Muscle of back (tissue), 11 donors: ENCODE measurements around the gene ELMO1. TPM values are rescaled to one million over a fixed set of nuclear protein-coding genes. Genes with fewer than 3 reads are reported as not detected.

Experiments
- DNase-seq, 3 donors: peaks; one replicate each; pipeline versions ENCODE4 v3.0.0 to v3.0.0-alpha.2; 2013
- polyA plus RNA-seq, 10 donors: library from polyadenylated mRNA; unstranded; fragments of 120-200 nt; gene quantifications; one replicate each; pipeline ENCODE4 v1.2.1, GENCODE V29; 2013; ENCODE audit not compliant: insufficient read length in 10 of 10

Gene ELMO1
- polyA plus RNA-seq, 10 donors: 21.2 to 37.4 (median 26.8) TPM

- DNase-seq: no peak
Measured at GRCh38 chr7:37410305-37411229, 38.1 kb downstream of the ELMO1 start.

DNA sequence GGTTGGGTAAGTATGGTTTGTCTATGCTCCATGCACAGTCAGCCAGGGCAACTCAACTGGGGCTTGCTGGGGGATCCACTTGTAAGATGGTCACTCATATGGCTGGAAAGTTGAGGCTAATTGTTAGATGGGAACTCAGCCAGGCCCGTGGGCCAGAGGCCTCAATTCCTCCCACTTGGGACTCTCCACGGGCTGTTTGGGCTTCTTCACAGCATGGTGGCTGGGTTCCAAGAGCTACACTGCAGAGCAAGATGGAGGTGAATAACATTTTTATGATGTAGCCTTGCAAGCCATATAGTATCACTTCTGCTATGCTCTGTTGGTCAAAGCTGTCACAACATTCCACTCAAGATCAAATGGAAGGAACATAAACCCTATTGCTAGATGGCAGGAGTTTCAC, 39.2 kb downstream of the ELMO1 start:
- peak in 1 of 3 donors; percentile 44 for DNase-seq

GRCh38 chr7:37408291-37409228, 40.1 kb downstream of the ELMO1 start:
- no peak for DNase-seq

GRCh38 chr7:37405603-37406122, 43.0 kb downstream of the ELMO1 start:
- no peak for DNase-seq

- no peak for DNase-seq
Measured at GRCh38 chr7:37405128-37405527, 43.5 kb downstream of the ELMO1 start.

- no peak for DNase-seq
Measured at GRCh38 chr7:37399876-37400421, 48.7 kb downstream of the ELMO1 start.

- no peak for DNase-seq
Measured at GRCh38 chr7:37398403-37398802, 50.3 kb downstream of the ELMO1 start.

DNA sequence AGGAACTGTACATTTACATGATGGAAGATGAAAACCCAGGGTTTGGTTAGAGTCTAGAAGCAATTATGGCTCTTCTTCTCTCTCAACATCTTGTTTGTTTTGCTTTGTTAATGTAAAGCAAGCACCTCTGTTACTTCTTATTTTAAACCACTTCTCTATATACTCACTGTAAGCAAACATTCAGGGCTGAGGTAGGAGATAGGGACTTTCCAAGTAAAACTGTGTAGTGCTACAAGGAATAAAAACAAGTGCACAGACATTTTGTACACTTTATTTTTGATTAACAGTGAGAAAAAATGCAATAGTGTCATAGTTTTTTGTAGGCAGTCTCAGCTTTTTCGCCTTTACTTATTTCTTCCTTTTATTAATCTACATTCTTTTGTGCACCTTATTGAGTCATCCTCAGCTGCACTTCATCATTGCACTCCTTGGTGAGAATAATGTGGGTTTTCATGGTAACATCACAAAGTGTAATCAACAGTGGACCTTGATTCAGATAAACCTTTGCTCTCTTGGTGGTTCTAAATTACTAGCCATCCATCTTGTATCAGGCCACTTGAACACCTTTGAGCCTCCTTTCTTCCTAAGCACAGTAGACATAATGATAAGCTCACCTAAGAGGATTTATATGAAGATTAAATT, 52.9 kb downstream of the ELMO1 start:
- no peak for DNase-seq

DNA sequence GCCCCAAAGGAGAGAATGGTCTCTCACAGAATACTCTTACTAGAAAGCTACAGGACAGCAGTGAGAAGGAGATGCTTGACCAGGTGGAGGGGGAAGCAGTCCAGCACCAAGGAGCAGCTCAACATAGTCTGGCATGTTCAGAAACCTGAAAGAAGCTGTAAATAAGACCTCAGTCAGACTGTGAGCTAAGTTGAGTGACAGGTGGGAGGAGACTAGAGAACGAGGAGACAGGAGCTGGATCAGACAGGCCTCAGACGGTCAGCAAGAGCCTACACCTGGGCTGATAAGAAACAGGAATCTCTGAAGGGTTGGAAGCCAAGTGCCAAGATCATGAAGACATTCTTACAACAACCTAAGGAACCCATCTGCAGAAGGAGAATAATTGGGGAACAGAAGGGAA, 54.5 kb downstream of the ELMO1 start:
- DNase-seq: no peak

DNA sequence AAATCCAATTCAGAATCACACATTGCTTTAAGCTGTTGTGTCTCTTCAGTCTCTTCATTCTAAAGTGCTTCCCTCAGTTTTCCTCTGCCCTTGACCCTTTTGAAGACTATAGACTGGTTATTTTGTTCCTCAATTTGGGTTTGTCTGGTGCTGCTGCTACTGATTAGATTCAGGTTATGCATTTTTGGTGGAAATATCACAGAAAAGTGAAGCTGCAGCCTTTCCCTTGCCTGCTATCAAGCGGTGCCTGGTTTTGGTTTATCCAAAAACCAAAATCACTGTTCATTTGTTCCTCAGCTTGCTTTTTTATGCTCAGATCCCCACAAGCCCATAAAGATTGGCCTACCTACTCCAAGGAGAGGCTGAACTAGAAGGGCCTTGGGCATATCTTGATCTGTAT, 55.2 kb downstream of the ELMO1 start:
- no peak for DNase-seq

DNA sequence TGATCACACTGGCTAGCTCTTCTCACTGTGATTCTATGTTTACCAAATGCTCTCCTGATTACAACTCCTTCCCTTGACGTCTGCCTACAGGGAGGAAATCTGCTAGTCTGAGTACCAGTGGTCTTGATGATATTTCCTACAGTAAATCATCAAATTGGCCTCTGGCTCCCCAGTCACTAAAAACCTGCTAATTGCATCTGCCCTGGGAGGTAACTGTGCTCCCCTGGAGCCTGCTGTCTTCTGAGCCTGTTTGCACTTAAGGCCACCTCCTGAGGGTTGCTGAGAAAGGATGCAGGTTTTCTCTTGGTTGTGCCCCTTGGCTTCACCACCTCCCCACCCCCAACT, 56.0 kb downstream of the ELMO1 start:
- no peak for DNase-seq

GRCh38 chr7:37391791-37392672, 56.6 kb downstream of the ELMO1 start:
- DNase-seq: peak in 1 of 3 donors; percentile 20

DNA sequence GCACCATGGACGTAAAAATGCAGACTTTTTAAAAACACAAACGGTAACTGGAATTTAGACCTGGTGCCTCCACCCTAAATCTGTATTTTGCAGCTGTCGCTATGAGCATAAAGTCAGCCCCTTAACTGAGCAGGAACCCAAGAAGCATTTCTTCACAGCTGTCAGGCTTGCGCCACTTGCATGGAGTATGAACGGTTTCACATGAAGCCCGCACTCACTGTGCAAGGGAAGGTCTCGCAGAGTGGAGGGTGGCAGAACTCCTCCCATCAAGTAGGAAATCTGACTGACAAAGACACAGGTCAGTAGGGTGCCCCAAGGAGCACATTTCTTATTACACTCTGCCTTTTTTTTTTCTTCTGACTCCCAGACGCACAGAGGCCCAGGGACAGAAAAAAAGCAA, 58.5 kb downstream of the ELMO1 start:
- DNase-seq: peak in 2 of 3 donors; percentile 27 to 51

GRCh38 chr7:37388811-37389210, 59.9 kb downstream of the ELMO1 start:
- no peak for DNase-seq

DNA sequence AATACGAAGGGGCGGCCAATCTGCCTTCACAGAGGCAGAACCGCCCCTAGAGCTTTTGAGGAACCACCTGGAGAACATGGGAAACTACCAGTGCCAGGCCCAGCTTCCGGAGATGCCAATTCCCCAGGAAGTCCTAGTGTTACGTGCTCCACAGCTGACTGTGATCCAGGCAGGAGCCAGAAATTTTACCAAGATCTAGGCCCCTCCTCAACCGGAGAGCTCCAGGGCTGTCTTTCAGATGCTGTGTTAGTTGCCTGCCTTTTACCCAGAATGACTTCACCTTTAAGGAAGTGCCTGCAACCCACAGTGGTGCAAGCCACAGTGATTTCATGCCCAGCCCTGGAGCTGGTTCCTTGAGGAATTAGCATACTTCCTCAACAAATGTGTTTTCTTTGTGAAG, 62.9 kb downstream of the ELMO1 start:
- no peak for DNase-seq

- DNase-seq: no peak
Measured at GRCh38 chr7:37382546-37383088, 66.0 kb downstream of the ELMO1 start.

- DNase-seq: no peak
Measured at GRCh38 chr7:37380831-37381230, 67.8 kb downstream of the ELMO1 start.

DNA sequence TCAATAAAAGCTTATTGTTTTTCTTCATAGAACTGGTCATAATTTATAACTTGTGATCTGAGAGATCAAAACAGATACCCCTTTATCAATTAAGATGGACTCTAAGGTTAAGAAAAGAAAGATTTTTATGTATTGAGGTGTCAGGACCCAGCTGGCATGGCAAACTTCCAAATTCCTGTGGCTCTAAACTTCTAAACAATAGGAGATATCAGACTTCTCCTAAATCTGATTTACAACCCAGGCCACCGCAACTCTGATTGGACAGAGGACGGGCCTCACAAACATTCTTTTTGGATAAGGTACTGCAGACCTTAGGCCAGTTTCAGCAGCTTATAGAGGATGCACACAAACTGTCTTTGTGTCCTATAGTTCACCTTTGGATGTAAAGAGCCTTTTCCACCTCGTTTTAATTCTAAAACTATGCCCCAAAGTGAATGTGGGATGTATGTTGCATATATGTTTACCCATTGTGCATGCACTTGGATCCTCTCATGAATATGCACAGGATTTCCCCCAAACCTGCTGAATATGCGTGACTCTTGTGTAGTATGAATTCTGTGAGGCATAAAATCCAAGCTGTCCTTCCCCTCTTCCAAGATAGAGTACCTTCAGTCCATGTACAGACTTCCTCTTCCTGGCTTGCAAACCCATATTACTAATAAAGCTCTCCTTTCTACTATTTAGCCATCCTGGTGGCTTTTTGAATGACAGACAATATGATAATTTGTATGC, 69.0 kb downstream of the ELMO1 start:
- DNase-seq: no peak

- no peak for DNase-seq
Measured at GRCh38 chr7:37377231-37377630, 71.4 kb downstream of the ELMO1 start.

DNA sequence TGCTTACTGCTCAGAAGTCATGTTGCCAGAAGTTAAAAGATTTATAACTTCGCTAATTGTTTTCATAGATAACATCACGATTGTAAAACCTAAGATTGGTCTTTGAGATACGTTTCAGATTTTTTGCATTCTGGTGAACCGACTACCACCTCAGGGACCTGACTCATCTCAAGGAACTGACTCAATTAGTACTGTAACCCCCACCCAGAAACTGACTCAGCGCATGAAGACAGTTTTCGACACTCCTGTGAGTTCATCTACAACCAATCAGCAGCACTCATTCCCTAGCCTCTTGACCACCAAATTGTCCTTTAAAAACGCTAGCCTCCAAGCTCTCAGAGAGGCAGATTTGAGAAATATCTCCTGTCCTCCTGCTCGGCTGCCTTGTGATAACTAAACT, 72.3 kb downstream of the ELMO1 start:
- DNase-seq: no peak
